K562 (cell line): Measurements from ENCODE around the gene IL12RB1. TPM values are rescaled to one million over a fixed set of nuclear protein-coding genes. Genes with fewer than 3 reads are reported as not detected.

Experiments used
- ATAC-seq: fragments of 200-7000 bp; cut with Tn5 transposase; 3 replicates; pipeline ENCODE4 v1.9.1; 2020; ENCODE audit warnings: moderate library complexity
- BruUV-seq: library from RNA; stranded (reverse); fragments of 400-500 nt; replicated peaks from 2 replicates; lab custom pipeline; 2021; lab: Mats Ljungman, UMichigan
- CTCF ChIA-PET: fragments of 300-600 bp; formaldehyde crosslinking; extraction: SDS; loops from one replicate; lab custom pipeline; 2021; ENCODE audit warnings: low intra/inter-chr PET ratio; lab: Yijun Ruan, JAX
- POLR2A ChIA-PET: fragments of 300-600, 350-650 bp; sonication (Branson Sonifier 250); formaldehyde crosslinking; extraction: SDS; loops from one replicate; lab custom pipeline; 2021; ENCODE audit warnings: antibody characterized with exemption, inconsistent platforms; lab: Yijun Ruan, JAX
- DNase-seq, 4 experiments: peaks; one replicate each; pipeline versions ENCODE4 v3.0.0 to v3.0.0-alpha.2; 2011 to 2018; ENCODE audit warnings: low spot score in 3 of 4, mixed read lengths in 3 of 4; ENCODE audit errors: extremely low read depth in 1 of 4
- FAIRE-seq: peaks from 2 replicates; lab custom pipeline; 2011; peaks lifted over from hg19 to GRCh38; lab: Jason Lieb, UNC
- H2AFZ ChIP-seq: 2 replicates; pipeline ENCODE4 v1.6.0; 2011; ENCODE audit warnings: low read depth, low read length, control low read depth, inconsistent platforms
- H3K27ac ChIP-seq: fragments of 200-600 bp; 3 replicates; pipeline ENCODE4 v1.8.0; 2011; ENCODE audit warnings: low read depth, mild to moderate bottlenecking, control low read depth, inconsistent platforms, low read length, moderate library complexity, mixed read lengths; ENCODE audit errors: extremely low read depth
- H3K27me3 ChIP-seq, 2 experiments: fragments of 300-600 bp in 1 of 2; 2 replicates in 1 of 2; 3 replicates in 1 of 2; pipeline versions ENCODE4 v1.6.0 to v1.8.0; 2011; ENCODE audit warnings: inconsistent platforms in 2 of 2, low read length in 2 of 2, mild to moderate bottlenecking in 1 of 2, mixed read lengths in 1 of 2, moderate library complexity in 1 of 2; ENCODE audit not compliant: control insufficient read depth in 2 of 2, insufficient read depth in 2 of 2
- H3K36me3 ChIP-seq: fragments of 300-600 bp; 3 replicates; pipeline ENCODE4 v1.8.0; 2011; ENCODE audit warnings: mild to moderate bottlenecking, low read length, inconsistent platforms; ENCODE audit not compliant: control insufficient read depth, insufficient read depth
- H3K4me1 ChIP-seq, 2 experiments: fragments of 200-600 bp in 1 of 2; replicated peaks in 1 of 2; 2 replicates in 1 of 2; 3 replicates in 1 of 2; pipeline versions ENCODE4 v1.5.1 to v1.8.0; 2011; ENCODE audit warnings: inconsistent platforms in 2 of 2, low read length in 2 of 2, mild to moderate bottlenecking in 1 of 2, mixed read lengths in 1 of 2, moderate library complexity in 1 of 2; ENCODE audit not compliant: control insufficient read depth in 2 of 2, insufficient read depth in 2 of 2
- H3K4me2 ChIP-seq: 2 replicates; pipeline ENCODE4 v1.6.1; 2011; ENCODE audit warnings: low read length, control low read depth, inconsistent platforms, mixed read lengths; ENCODE audit not compliant: insufficient read depth
- H3K4me3 ChIP-seq: fragments of 200-600 bp; sonication (generic), shearing (Covaris generic); 2 replicates; pipeline ENCODE4 v1.5.1; 2016; ENCODE audit warnings: control low read depth, inconsistent platforms
- H3K79me2 ChIP-seq: fragments of 200-600 bp; 3 replicates; pipeline ENCODE4 v1.8.0; 2011; ENCODE audit warnings: low read length, inconsistent platforms; ENCODE audit not compliant: control insufficient read depth, insufficient read depth
- H3K9ac ChIP-seq, 2 experiments: 2 replicates each; pipeline versions ENCODE4 v1.6.0 to v1.6.1; 2011; ENCODE audit warnings: low read depth in 2 of 2, low read length in 2 of 2, control low read depth in 1 of 2, inconsistent platforms in 1 of 2, mild to moderate bottlenecking in 1 of 2, mixed read lengths in 1 of 2; ENCODE audit not compliant: insufficient read depth in 1 of 2
- H3K9me1 ChIP-seq: one replicate; pipeline ENCODE4 v1.6.0; 2011; ENCODE audit warnings: inconsistent platforms, mild to moderate bottlenecking, low read length, moderate library complexity; ENCODE audit not compliant: control insufficient read depth, insufficient read depth
- H3K9me3 ChIP-seq: replicated peaks from 2 replicates; pipeline ENCODE4 v1.5.1; 2011; ENCODE audit warnings: low read depth, low read length, inconsistent platforms; ENCODE audit not compliant: control insufficient read depth, insufficient read depth
- H4K20me1 ChIP-seq: replicated peaks from 2 replicates; pipeline ENCODE4 v1.6.1; 2011; ENCODE audit warnings: low read length, inconsistent platforms, mixed read lengths; ENCODE audit not compliant: control insufficient read depth, insufficient read depth
- BHLHE40 ChIP-seq: IDR thresholded peaks from 2 replicates; pipeline ENCODE4 v1.6.1; 2011; ENCODE audit warnings: low read length, improper control_type of control experiment
- NFE2L1 ChIP-seq: fragments of 450-650 bp; IDR thresholded peaks from 2 replicates; pipeline ENCODE4 v1.6.1; 2016; ENCODE audit warnings: missing genetic modification characterization, low read depth, mild to moderate bottlenecking, missing compliant biosample characterization, moderate library complexity, borderline replicate concordance
- PHF21A ChIP-seq: fragments of 450-650 bp; IDR thresholded peaks from 2 replicates; pipeline ENCODE4 v1.6.1; 2017; ENCODE audit warnings: low read depth, borderline replicate concordance
- POLR2A ChIP-seq: fragments of 450-650 bp; conservative IDR thresholded peaks from 2 replicates; pipeline ENCODE4 v1.6.1; 2016
- SIN3A ChIP-seq, 2 experiments: fragments of 150-350 bp in 1 of 2; IDR thresholded peaks; 2 replicates each; pipeline ENCODE4 v1.6.1; 2011 to 2016; ENCODE audit warnings: borderline replicate concordance in 2 of 2, low read depth in 2 of 2, low read length in 2 of 2, mild to moderate bottlenecking in 2 of 2, moderate library complexity in 2 of 2; ENCODE audit not compliant: control insufficient read depth in 1 of 2
- ZFX ChIP-seq: sonication (generic); formaldehyde crosslinking; IDR thresholded peaks from 2 replicates; pipeline ENCODE4 v1.8.0; 2022; ENCODE audit warnings: mild to moderate bottlenecking, missing genetic modification reagents, moderate library complexity
- ZNF134 ChIP-seq: fragments of 250-450 bp; sonication (Bioruptor Pico); conservative IDR thresholded peaks from 2 replicates; pipeline ENCODE4 v1.4.0; 2020
- ZNF41 ChIP-seq: fragments of 250-450 bp; sonication (Bioruptor Pico); conservative IDR thresholded peaks from 2 replicates; pipeline ENCODE4 v1.4.0; 2020; ENCODE audit warnings: mild to moderate bottlenecking
- WGBS: fragments of 100-300 bp; shearing (Covaris generic); methylation state at CpG from one replicate; pipeline ENCODE4 v1.1.6; 2016; ENCODE audit warnings: low coverage, mixed read lengths; ENCODE audit not compliant: insufficient coverage; ENCODE audit errors: missing lambda C conversion rate; 5-methylcytosine and 5-hydroxymethylcytosine counted together
- in situ Hi-C: fragments of 300-500 bp; cut with MboI; formaldehyde crosslinking; loops from 4 replicates; pipeline ENCODE4 v1.15.0; 2018; ENCODE audit warnings: inconsistent platforms, mixed read lengths
- intact Hi-C: fragments of 100-400 bp; cut with micrococcal nuclease; formaldehyde crosslinking; loops from 2 replicates; pipeline ENCODE4 v1.14.2; 2022
- polyA plus RNA-seq, 8 experiments: library from polyadenylated mRNA; depleted of rRNA in 4 of 8; stranded (reverse) in 5 of 8; unstranded in 3 of 8; fragments of >200 nt; fragmentation: Nextera tagmentation in 2 of 8; fragmentation: Illumina TruSeq in 1 of 8; extraction: Ambion mirVana in 2 of 8; extraction: Trizol in 1 of 8; gene quantifications; 2 replicates each; pipeline versions ENCODE4 v1.2.1 to v1.2.3, GENCODE V29; 2011 to 2014; ENCODE audit warnings: inconsistent platforms in 1 of 8, missing spikeins in 1 of 8
- total RNA-seq, 7 experiments: library from RNA; depleted of rRNA in 6 of 7; stranded (reverse); fragments of >200 nt in 6 of 7; fragmentation: Illumina TruSeq in 2 of 7; extraction: Trizol in 2 of 7; gene quantifications; 2 replicates each; pipeline versions ENCODE4 v1.2.1 to v1.2.3, GENCODE V29; 2011 to 2021; ENCODE audit warnings: low replicate concordance in 1 of 7

The IL12RB1 gene
- total and polyA plus RNA-seq, 9 of the 15 experiments (the other 6 are each of a cell fraction or from before 2014, with no cell fraction given), result 0.04 to 0.07 (median 0.06) TPM; not detected in 5

GRCh38 chr19:18108897-18109296 lies 22.2 kb upstream of the IL12RB1 start:
- Histone ChIP-seq H3K27ac (no peak overlapping the region), H3K4me3 (no peak overlapping the region), H3K27me3 (no peaks in the 10 kb centered on the region), H3K9me3 (no peaks in the 10 kb centered on the region), H3K4me2 (no peak overlapping the region), H3K9ac (peak overlapping the region in 1 of 2 experiments; percentile 93; a peak in 1 of 4 replicates), H3K4me1 (peaks cover 17 to 32% of the 10 kb centered on the region in 2 experiments), H3K36me3 (peaks cover 6% of the 10 kb centered on the region; the same call in 1 of the 3 replicates), H3K79me2 (no peaks in the 10 kb centered on the region), H4K20me1 (no peaks in the 10 kb centered on the region), H3K9me1 (no peaks in the 10 kb centered on the region), H2AFZ (no peak overlapping the region)
- 48% methylated on average over 2 of the region's 2 CpGs for WGBS
- ChIA-PET POLR2A (interaction anchor here (0.7 to 2.2 kb wide), 4 partner anchors 11 to 280 kb away, joined by 3 to 7 read pairs (median 4); partner anchors contain the start of gene MAST3), CTCF (no interaction called here)
- ATAC-seq, result no peak
- no peak for DNase-seq
- in situ Hi-C loops (no loop called here), intact Hi-C loops (no loop called here)
- TF ChIP-seq PHF21A (no peak), NFE2L1 (tag) (no peak), ZFX (CRISPR knock-in tag) (no peak), ZNF134 (no peak), SIN3A (IDR thresholded peaks at IDR 0.05; ENCODE audit: borderline replicate concordance in 2 of 2, control insufficient read depth in 1 of 2, low read depth in 2 of 2, low read length in 2 of 2) (no peak), ZNF41 (CRISPR knock-in tag) (no peak), POLR2A (no peak), BHLHE40 (no peak)
- no TSS peak for BruUV-seq
- FAIRE-seq, result no peak
